HepG2 (cell line): ENCODE results near the gene PHF23. TPM values are rescaled to one million over a fixed set of nuclear protein-coding genes. Genes with fewer than 3 reads are reported as not detected.

Experiments
- AHR ChIP-seq: IDR thresholded peaks from 2 replicates; pipeline ENCODE4 v1.6.1; 2018; ENCODE audit warnings: missing genetic modification reagents, missing compliant biosample characterization
- ARNT2 ChIP-seq: sonication (generic); formaldehyde crosslinking; IDR thresholded peaks from 2 replicates; pipeline ENCODE4 v1.8.0; 2022; ENCODE audit warnings: mild to moderate bottlenecking, low read depth, missing genetic modification reagents, moderate library complexity
- CC2D1A ChIP-seq: sonication (generic); formaldehyde crosslinking; IDR thresholded peaks from 2 replicates; pipeline ENCODE4 v1.8.1; 2023; ENCODE audit warnings: mild to moderate bottlenecking, missing genetic modification reagents
- DMAP1 ChIP-seq: IDR thresholded peaks from 2 replicates; pipeline ENCODE4 v1.6.1; 2016
- DNMT1 ChIP-seq: sonication (generic); formaldehyde crosslinking; IDR thresholded peaks from 2 replicates; pipeline ENCODE4 v1.5.1; 2020; ENCODE audit warnings: mild to moderate bottlenecking, missing genetic modification reagents
- FOXJ3 ChIP-seq: sonication (generic); formaldehyde crosslinking; IDR thresholded peaks from 2 replicates; pipeline ENCODE4 v1.4.0; 2020; ENCODE audit warnings: missing genetic modification reagents, mild to moderate bottlenecking, borderline replicate concordance
- GTF2F1 ChIP-seq: fragments of 150-350 bp; IDR thresholded peaks from 2 replicates; pipeline ENCODE4 v1.6.1; 2014; ENCODE audit warnings: low read length
- MXI1 ChIP-seq: IDR thresholded peaks from 3 replicates; pipeline ENCODE4 v1.6.1; 2012; ENCODE audit warnings: low read depth, low read length, inconsistent platforms, borderline replicate concordance
- NFKBIZ ChIP-seq: IDR thresholded peaks from 2 replicates; pipeline ENCODE4 v1.6.1; 2018; ENCODE audit warnings: missing genetic modification reagents, missing compliant biosample characterization
- NR2F6 ChIP-seq, 2 experiments: IDR thresholded peaks; 2 replicates each; pipeline ENCODE4 v1.6.1; 2016; ENCODE audit warnings: antibody characterized with exemption in 1 of 2, mild to moderate bottlenecking in 1 of 2
- PRMT3 ChIP-seq: sonication (generic); formaldehyde crosslinking; IDR thresholded peaks from 2 replicates; pipeline ENCODE4 v1.8.1; 2022; ENCODE audit warnings: low read depth, mild to moderate bottlenecking, moderate library complexity, missing genetic modification reagents, borderline replicate concordance
- RBAK ChIP-seq: sonication (generic); formaldehyde crosslinking; IDR thresholded peaks from 2 replicates; pipeline ENCODE4 v1.5.1; 2020; ENCODE audit warnings: mild to moderate bottlenecking, missing genetic modification reagents
- SOX5 ChIP-seq: IDR thresholded peaks from 2 replicates; pipeline ENCODE4 v1.6.1; 2016; ENCODE audit warnings: borderline replicate concordance
- SRY ChIP-seq: sonication (generic); formaldehyde crosslinking; IDR thresholded peaks from 2 replicates; pipeline ENCODE4 v1.8.0; 2022; ENCODE audit warnings: mild to moderate bottlenecking, missing genetic modification reagents
- TEAD2 ChIP-seq: sonication (generic); formaldehyde crosslinking; IDR thresholded peaks from 2 replicates; pipeline ENCODE4 v1.9.0; 2021; ENCODE audit warnings: missing genetic modification reagents
- ZNF724P ChIP-seq: sonication (generic); formaldehyde crosslinking; IDR thresholded peaks from 2 replicates; pipeline ENCODE4 v1.8.0; 2022; ENCODE audit warnings: missing genetic modification reagents, borderline replicate concordance
- ZNF773 ChIP-seq: sonication (generic); formaldehyde crosslinking; IDR thresholded peaks from 2 replicates; pipeline ENCODE4 v1.4.0; 2020; ENCODE audit warnings: missing genetic modification reagents, borderline replicate concordance
- ZNF788 ChIP-seq: sonication (generic); formaldehyde crosslinking; IDR thresholded peaks from 2 replicates; pipeline ENCODE4 v1.5.0; 2020; ENCODE audit warnings: mild to moderate bottlenecking, missing genetic modification reagents, borderline replicate concordance
- polyA plus RNA-seq, 8 experiments: library from polyadenylated mRNA; depleted of rRNA in 3 of 8; stranded (reverse) in 7 of 8; unstranded in 1 of 8; fragments of >200 nt; fragmentation: Illumina TruSeq in 4 of 8; extraction: Trizol in 4 of 8; gene quantifications; 2 replicates each; pipeline versions ENCODE4 v1.2.1 to v1.2.3, GENCODE V29; 2011 to 2016; ENCODE audit warnings: low read depth in 4 of 8, missing spikeins in 1 of 8, mixed read lengths in 1 of 8; ENCODE audit not compliant: insufficient read depth in 1 of 8
- total RNA-seq, 5 experiments: library from RNA; depleted of rRNA; stranded (reverse); fragments of >200 nt; fragmentation: Illumina TruSeq; extraction: Trizol; gene quantifications; 2 replicates each; pipeline ENCODE4 v1.2.3, GENCODE V29; 2016; ENCODE audit warnings: low read depth in 1 of 5
- TF ChIP-seq, protein P1 (sequence below): sonication (generic); formaldehyde crosslinking; conservative IDR thresholded peaks from 2 replicates; pipeline ENCODE4 v1.4.0; 2020; ENCODE audit warnings: missing genetic modification reagents
- TF ChIP-seq, protein P2 (sequence below): sonication (generic); formaldehyde crosslinking; IDR thresholded peaks from 2 replicates; pipeline ENCODE4 v1.5.1; 2020; ENCODE audit warnings: mild to moderate bottlenecking, missing genetic modification reagents, moderate library complexity
- TF ChIP-seq, protein P3 (sequence below): sonication (generic); formaldehyde crosslinking; IDR thresholded peaks from 2 replicates; pipeline ENCODE4 v1.5.0; 2020; ENCODE audit warnings: missing genetic modification reagents
- TF ChIP-seq, protein P4 (sequence below): sonication (generic); formaldehyde crosslinking; IDR thresholded peaks from 2 replicates; pipeline ENCODE4 v1.4.0; 2020; ENCODE audit warnings: missing genetic modification reagents, low read depth, mild to moderate bottlenecking, borderline replicate concordance
- TF ChIP-seq, protein P5 (sequence below): IDR thresholded peaks from 2 replicates; pipeline ENCODE4 v1.6.1; 2016; ENCODE audit warnings: missing biosample characterization, missing genetic modification reagents, low read depth

The PHF23 gene
- total and polyA plus RNA-seq, 2 of the 13 experiments (the other 11 are each of a cell fraction or from before 2014, with no cell fraction given) = 27.6 to 33.2 TPM

DNA sequence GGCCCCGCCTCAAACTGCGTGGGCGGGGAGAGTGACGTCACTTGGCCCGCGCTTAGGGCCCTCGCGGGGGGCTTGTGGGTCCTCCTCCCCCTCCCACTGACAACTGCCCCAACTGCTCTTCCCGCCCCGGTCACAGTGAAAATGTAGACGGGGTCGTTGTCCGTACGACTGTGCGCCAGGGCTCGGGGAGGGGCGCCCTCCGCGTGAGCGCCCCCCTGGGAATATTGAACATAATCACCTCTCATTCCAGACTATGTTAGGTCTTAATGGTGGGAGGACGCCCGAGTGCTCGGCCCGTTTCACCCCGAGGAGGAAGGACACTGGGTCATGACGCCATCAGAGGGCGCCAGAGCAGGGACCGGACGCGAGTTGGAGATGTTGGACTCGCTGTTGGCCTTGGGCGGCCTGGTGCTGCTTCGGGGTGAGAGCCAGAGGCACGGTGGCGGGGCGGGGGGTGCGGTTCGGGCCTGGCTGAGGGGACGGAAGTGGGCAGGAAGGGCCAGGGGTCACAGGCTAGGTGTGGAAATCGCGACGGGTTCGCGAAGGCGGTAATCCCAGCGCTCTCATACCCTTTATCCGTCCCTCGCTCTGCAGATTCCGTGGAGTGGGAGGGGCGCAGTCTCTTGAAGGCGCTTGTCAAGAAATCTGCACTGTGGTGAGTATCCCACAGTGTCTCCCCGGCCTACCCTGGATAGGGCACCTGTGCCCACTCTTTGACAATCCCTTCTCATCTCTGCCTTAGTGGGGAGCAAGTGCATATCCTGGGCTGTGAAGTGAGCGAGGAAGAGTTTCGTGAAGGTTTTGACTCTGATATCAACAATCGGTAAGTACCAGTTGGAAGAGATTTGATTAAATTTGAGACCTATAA, 13.2 kb upstream of the PHF23 start, which contains the start of gene ELP5 (continued):
- peak; percentile 58; the same call in 1 of the 2 replicates for TF ChIP-seq NFKBIZ (CRISPR knock-in tag)
- TF ChIP-seq FOXJ3 (CRISPR knock-in tag) = 0 out of 2 replicates have a peak, but pooled peaks have one; percentile 9
- TF ChIP-seq, protein P1, sequence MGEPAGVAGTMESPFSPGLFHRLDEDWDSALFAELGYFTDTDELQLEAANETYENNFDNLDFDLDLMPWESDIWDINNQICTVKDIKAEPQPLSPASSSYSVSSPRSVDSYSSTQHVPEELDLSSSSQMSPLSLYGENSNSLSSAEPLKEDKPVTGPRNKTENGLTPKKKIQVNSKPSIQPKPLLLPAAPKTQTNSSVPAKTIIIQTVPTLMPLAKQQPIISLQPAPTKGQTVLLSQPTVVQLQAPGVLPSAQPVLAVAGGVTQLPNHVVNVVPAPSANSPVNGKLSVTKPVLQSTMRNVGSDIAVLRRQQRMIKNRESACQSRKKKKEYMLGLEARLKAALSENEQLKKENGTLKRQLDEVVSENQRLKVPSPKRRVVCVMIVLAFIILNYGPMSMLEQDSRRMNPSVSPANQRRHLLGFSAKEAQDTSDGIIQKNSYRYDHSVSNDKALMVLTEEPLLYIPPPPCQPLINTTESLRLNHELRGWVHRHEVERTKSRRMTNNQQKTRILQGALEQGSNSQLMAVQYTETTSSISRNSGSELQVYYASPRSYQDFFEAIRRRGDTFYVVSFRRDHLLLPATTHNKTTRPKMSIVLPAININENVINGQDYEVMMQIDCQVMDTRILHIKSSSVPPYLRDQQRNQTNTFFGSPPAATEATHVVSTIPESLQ (CRISPR knock-in tag) = no peak
- TF ChIP-seq, protein P2, sequence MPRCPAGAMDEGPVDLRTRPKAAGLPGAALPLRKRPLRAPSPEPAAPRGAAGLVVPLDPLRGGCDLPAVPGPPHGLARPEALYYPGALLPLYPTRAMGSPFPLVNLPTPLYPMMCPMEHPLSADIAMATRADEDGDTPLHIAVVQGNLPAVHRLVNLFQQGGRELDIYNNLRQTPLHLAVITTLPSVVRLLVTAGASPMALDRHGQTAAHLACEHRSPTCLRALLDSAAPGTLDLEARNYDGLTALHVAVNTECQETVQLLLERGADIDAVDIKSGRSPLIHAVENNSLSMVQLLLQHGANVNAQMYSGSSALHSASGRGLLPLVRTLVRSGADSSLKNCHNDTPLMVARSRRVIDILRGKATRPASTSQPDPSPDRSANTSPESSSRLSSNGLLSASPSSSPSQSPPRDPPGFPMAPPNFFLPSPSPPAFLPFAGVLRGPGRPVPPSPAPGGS (CRISPR knock-in tag) = no peak
- TF ChIP-seq ZNF724P (CRISPR knock-in tag) = no peak
- TF ChIP-seq SRY (CRISPR knock-in tag) = peak; percentile 67; the same call in 1 of the 2 replicates
- peak; percentile 84; the same call in 2 of the 3 replicates for TF ChIP-seq MXI1
- TF ChIP-seq TEAD2 (CRISPR knock-in tag) = no peak
- no peak for TF ChIP-seq AHR (CRISPR knock-in tag)
- TF ChIP-seq, protein P3, sequence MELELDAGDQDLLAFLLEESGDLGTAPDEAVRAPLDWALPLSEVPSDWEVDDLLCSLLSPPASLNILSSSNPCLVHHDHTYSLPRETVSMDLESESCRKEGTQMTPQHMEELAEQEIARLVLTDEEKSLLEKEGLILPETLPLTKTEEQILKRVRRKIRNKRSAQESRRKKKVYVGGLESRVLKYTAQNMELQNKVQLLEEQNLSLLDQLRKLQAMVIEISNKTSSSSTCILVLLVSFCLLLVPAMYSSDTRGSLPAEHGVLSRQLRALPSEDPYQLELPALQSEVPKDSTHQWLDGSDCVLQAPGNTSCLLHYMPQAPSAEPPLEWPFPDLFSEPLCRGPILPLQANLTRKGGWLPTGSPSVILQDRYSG (CRISPR knock-in tag) = no peak
- TF ChIP-seq CC2D1A (CRISPR knock-in tag) = no peak
- TF ChIP-seq RBAK (CRISPR knock-in tag) = no peak
- peak; percentile 73; the same call in 1 of the 2 replicates for TF ChIP-seq ARNT2 (CRISPR knock-in tag)
- TF ChIP-seq DNMT1 (CRISPR knock-in tag) = no peak
- peak; percentile 40; the same call in 1 of the 2 replicates for TF ChIP-seq GTF2F1
- TF ChIP-seq, protein P4, sequence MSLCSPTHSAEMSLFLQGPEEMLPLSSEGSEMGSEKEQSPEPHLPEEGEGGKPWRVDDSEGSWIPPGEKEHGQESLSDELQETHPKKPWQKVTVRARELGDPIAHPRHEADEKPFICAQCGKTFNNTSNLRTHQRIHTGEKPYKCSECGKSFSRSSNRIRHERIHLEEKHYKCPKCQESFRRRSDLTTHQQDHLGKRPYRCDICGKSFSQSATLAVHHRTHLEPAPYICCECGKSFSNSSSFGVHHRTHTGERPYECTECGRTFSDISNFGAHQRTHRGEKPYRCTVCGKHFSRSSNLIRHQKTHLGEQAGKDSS (CRISPR knock-in tag) = peak; percentile 96; the same call in 1 of the 2 replicates
- no peak for TF ChIP-seq PRMT3
- TF ChIP-seq DMAP1 (CRISPR knock-in tag) = peak; percentile 93
- peak; percentile 62; the same call in 1 of the 2 replicates for TF ChIP-seq SOX5 (CRISPR knock-in tag)
- TF ChIP-seq, protein P5, sequence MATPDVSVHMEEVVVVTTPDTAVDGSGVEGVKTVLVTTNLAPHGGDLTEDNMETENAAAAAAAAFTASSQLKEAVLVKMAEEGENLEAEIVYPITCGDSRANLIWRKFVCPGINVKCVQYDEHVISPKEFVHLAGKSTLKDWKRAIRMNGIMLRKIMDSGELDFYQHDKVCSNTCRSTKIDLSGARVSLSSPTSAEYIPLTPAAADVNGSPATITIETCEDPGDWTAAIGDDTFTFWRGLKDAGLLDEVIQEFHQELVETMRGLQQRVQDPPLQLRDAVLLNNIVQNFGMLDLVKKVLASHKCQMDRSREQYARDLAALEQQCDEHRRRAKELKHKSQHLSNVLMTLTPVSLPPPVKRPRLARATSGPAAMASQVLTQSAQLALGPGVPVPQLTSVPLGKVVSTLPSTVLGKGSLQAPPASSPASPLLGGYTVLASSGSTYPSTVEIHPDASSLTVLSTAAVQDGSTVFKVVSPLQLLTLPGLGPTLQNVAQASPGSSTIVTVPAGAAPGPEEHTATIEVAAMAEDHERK (CRISPR knock-in tag) = no peak
- peak; percentile 83; the same call in 1 of the 2 replicates for TF ChIP-seq ZNF788 (CRISPR knock-in tag)
- no peak for TF ChIP-seq ZNF773
- TF ChIP-seq NR2F6 (IDR thresholded peaks at IDR 0.05) = peak; percentile 50; the same call in 1 of the 2 replicates
- TF ChIP-seq NR2F6 (CRISPR knock-in tag; IDR thresholded peaks at IDR 0.05) = peak; percentile 80
